Adrenal gland (tissue), 12 donors: Measurements from ENCODE around the gene ZNF428. TPM values are rescaled to one million over a fixed set of nuclear protein-coding genes. Genes with fewer than 3 reads are reported as not detected.
A peak's percentile ranks its signal among the peaks of the same experiment; 100 is the strongest.

Experiments
- DNase-seq, 7 donors: peaks; one replicate each; pipeline ENCODE4 v3.0.0-alpha.2; 2019 to 2020
- H3K27ac ChIP-seq, 5 donors: fragments of 200-600 bp; sonication (generic) in 4 of 5; 1 replicate in 3 of 5; 2 replicates in 2 of 5; pipeline versions ENCODE4 v1.5.1 to v1.8.0; 2016 to 2020; ENCODE audit warnings: mild to moderate bottlenecking in 1 of 5
- H3K27me3 ChIP-seq: fragments of 200-600 bp; 2 replicates; pipeline ENCODE4 v1.8.0; 2021
- H3K36me3 ChIP-seq, 2 donors: fragments of 200-600 bp; replicated peaks in 1 of 2; 1 replicate in 1 of 2; 2 replicates in 1 of 2; pipeline versions ENCODE4 v1.5.1 to v1.8.0; 2018 to 2022
- H3K4me1 ChIP-seq, 2 donors: fragments of 200-600 bp; replicated peaks in 1 of 2; 1 replicate in 1 of 2; 2 replicates in 1 of 2; pipeline versions ENCODE4 v1.5.1 to v1.8.0; 2018 to 2021
- H3K4me3 ChIP-seq, 4 donors: fragments of 200-600 bp; sonication (generic) in 3 of 4; one replicate each; pipeline ENCODE4 v1.5.1; 2016 to 2018
- H3K9me3 ChIP-seq, 3 donors: fragments of 200-600 bp; sonication (generic) in 1 of 3; replicated peaks in 1 of 3; 1 replicate in 2 of 3; 2 replicates in 1 of 3; pipeline versions ENCODE4 v1.5.1 to v1.8.0; 2016 to 2021
- CTCF ChIP-seq, 6 experiments: fragments of 450-650 bp in 4 of 6; fragments of 200-600 bp in 2 of 6; sonication (generic) in 1 of 6; IDR thresholded peaks; 1 replicate in 5 of 6; 2 replicates in 1 of 6; pipeline versions ENCODE4 v1.5.1 to v1.8.0; 2016 to 2021; ENCODE audit warnings: antibody characterized with exemption in 6 of 6, mild to moderate bottlenecking in 2 of 6, moderate library complexity in 1 of 6
- POLR2A ChIP-seq, 2 donors: fragments of 450-650 bp; IDR thresholded peaks; one replicate each; pipeline ENCODE4 v1.6.1; 2017; ENCODE audit warnings: antibody characterized with exemption in 2 of 2, mild to moderate bottlenecking in 2 of 2, moderate library complexity in 1 of 2
- WGBS, 4 donors: extraction: QIAGEN DNeasy Blood & Tissue Kit in 2 of 4; methylation state at CpG; one replicate each; pipeline versions ENCODE4 v1.1.5 to v1.1.7; 2013 to 2017; 5-methylcytosine and 5-hydroxymethylcytosine counted together
- intact Hi-C, 2 donors: fragments of 100-400 bp; cut with DNase I; formaldehyde crosslinking; loops; one replicate each; pipeline versions ENCODE4 v1.14.1 to v1.15.0; 2022 to 2023
- polyA plus RNA-seq, 3 donors: library from polyadenylated mRNA; stranded (reverse); fragments of 200-250 nt in 2 of 3; fragments of 350-450 nt in 1 of 3; fragmentation: Illumina TruSeq in 1 of 3; extraction: RNeasy Lipid Tissue Mini Kit (QIAGEN cat#74804) in 1 of 3; gene quantifications; one replicate each; pipeline ENCODE4 v1.2.3, GENCODE V29; 2013 to 2014
- small RNA-seq, 2 donors: library from RNA; depleted of rRNA; stranded (forward); fragments of <200 nt; gene quantifications; one replicate each; pipeline ENCODE3, GENCODE V24; 2016
- total RNA-seq, 9 donors: library from RNA; depleted of rRNA in 4 of 9; stranded (reverse); fragments of >200 nt in 4 of 9; fragments of 120-200 nt in 1 of 9; fragmentation: NEBNext Ultra II Directional in 1 of 9; extraction: Animal tissue kit (Norgen Biotek cat#: 25700) in 1 of 9; gene quantifications; one replicate each; pipeline versions ENCODE4 v1.1.0 to v1.2.4, GENCODE V29; 2013 to 2023
- donor health status: healthy with polysubstance abuse.
- donor health status: Bipolar disorder and iron deficiency.
- donor health status: DM: yes; HTN: yes; CAD: no.
- donor health status: DM: no; HTN: no; CAD: no.
- donor health status: DM: no; HTN: no; CAD: no.
- donor health status: DM: yes; HTN: yes; CAD: no.

ZNF428 gene
- total and polyA plus RNA-seq, 12 donors: 10.3 to 214 (median 58.8) TPM

- peak overlapping the region in 2 of 5 donors; percentile 65 to 92 for H3K27ac ChIP-seq
- H3K27me3 ChIP-seq: no peaks in the 10 kb centered on the region
- TF ChIP-seq CTCF (IDR thresholded peaks at IDR 0.05) (no peak), POLR2A (IDR thresholded peaks at IDR 0.05) (no peak)
- H3K4me3 ChIP-seq: no peak overlapping the region
- WGBS, 4 donors: 89 to 94% (median 92%) methylated on average over 10 to 12 of the region's 12 CpGs
- H3K9me3 ChIP-seq: no peaks in the 10 kb centered on the region
- peaks cover 17 to 27% of the 10 kb centered on the region in 2 donors for H3K4me1 ChIP-seq
- no peak for DNase-seq
- peaks cover 0 to 5% of the 10 kb centered on the region in 2 donors for H3K36me3 ChIP-seq
- intact Hi-C loops: no loop called here
Observed at GRCh38 chr19:43561139-43561970, 58.1 kb downstream of the ZNF428 start.

- Histone ChIP-seq H3K27me3 (no peaks in the 10 kb centered on the region), H3K9me3 (no peaks in the 10 kb centered on the region), H3K27ac (peak overlapping the region in 2 of 5 donors; percentile 65 to 92), H3K4me1 (peaks cover 17 to 27% of the 10 kb centered on the region in 2 donors), H3K4me3 (no peak overlapping the region), H3K36me3 (peaks cover 0 to 7% of the 10 kb centered on the region in 2 donors)
- intact Hi-C loops: no loop called here
- peak in 2 of 7 donors; percentile 25 to 42 for DNase-seq
- 56 to 70% (median 67%) methylated on average over 2 to 6 of the region's 6 CpGs for WGBS, 4 donors
- TF ChIP-seq POLR2A (IDR thresholded peaks at IDR 0.05) (no peak), CTCF (IDR thresholded peaks at IDR 0.05) (no peak)
Observed at GRCh38 chr19:43560687-43561086, 58.7 kb downstream of the ZNF428 start.

Small RNAs within 50 kb of the gene (small RNA-seq; reads per million reads assigned to genes)
- gene RN7SL368P: 0 reads per million in 2 donors

Other genes starting within 250 kb of the ZNF428 start
- not detected for gene TEX101, start 204.7 kb downstream of the ZNF428 start, total RNA-seq
- not detected for gene TEX101, start 204.7 kb downstream of the ZNF428 start, polyA plus RNA-seq
- gene LYPD3, start 154.0 kb downstream of the ZNF428 start, total RNA-seq: 1 to 10 TPM in 5 of 9 donors, under 1 TPM in 4; 0.18 to 1.9 (median 1.1) TPM
- under 1 TPM; 0.48 to 0.73 (median 0.57) TPM for gene LYPD3, start 154.0 kb downstream of the ZNF428 start, polyA plus RNA-seq
- gene PHLDB3, start 114.9 kb downstream of the ZNF428 start, total RNA-seq: 10 to 100 TPM in 8 of 9 donors, 1 to 10 TPM in 1; 3.5 to 30.7 (median 16.2) TPM
- gene PHLDB3, start 114.9 kb downstream of the ZNF428 start, polyA plus RNA-seq: 10 to 100 TPM in 2 of 3 donors, 1 to 10 TPM in 1; 1.7 to 54.5 (median 33.7) TPM
- gene ETHE1, start 92.4 kb downstream of the ZNF428 start, total RNA-seq: 10 to 100 TPM; 15.9 to 78.7 (median 36.5) TPM
- gene ETHE1, start 92.4 kb downstream of the ZNF428 start, polyA plus RNA-seq: 10 to 100 TPM; 18.2 to 20.0 (median 18.4) TPM
- gene ZNF575, start 86.4 kb downstream of the ZNF428 start, total RNA-seq: 1 to 10 TPM in 3 of 9 donors, under 1 TPM in 4, not detected in 2; 0.22 to 2.9 (median 0.42) TPM
- 1 to 10 TPM in 2 of 3 donors, under 1 TPM in 1; 0.53 to 2.2 (median 1.2) TPM for gene ZNF575, start 86.4 kb downstream of the ZNF428 start, polyA plus RNA-seq
- gene XRCC1, start 44.1 kb downstream of the ZNF428 start, total RNA-seq: 10 to 100 TPM; 16.6 to 32.2 (median 28.7) TPM
- gene XRCC1, start 44.1 kb downstream of the ZNF428 start, polyA plus RNA-seq: 10 to 100 TPM; 15.7 to 37.2 (median 31.1) TPM
- gene PINLYP, start 43.8 kb downstream of the ZNF428 start, total RNA-seq: 10 to 100 TPM in 1 of 9 donors, 1 to 10 TPM in 6, under 1 TPM in 1, not detected in 1; 0.61 to 11.0 (median 3.0) TPM
- 10 to 100 TPM in 2 of 3 donors, 1 to 10 TPM in 1; 4.3 to 16.0 (median 12.4) TPM for gene PINLYP, start 43.8 kb downstream of the ZNF428 start, polyA plus RNA-seq
- gene IRGQ, start 23.5 kb downstream of the ZNF428 start, total RNA-seq: 10 to 100 TPM; 14.0 to 57.9 (median 23.8) TPM
- gene IRGQ, start 23.5 kb downstream of the ZNF428 start, polyA plus RNA-seq: 10 to 100 TPM in 1 of 3 donors, 1 to 10 TPM in 2; 7.0 to 12.8 (median 7.4) TPM
- 100 to 1,000 TPM in 1 of 9 donors, 10 to 100 TPM in 8; 15.2 to 114 (median 25.5) TPM for gene ZNF576, start 23.0 kb downstream of the ZNF428 start, total RNA-seq
- gene ZNF576, start 23.0 kb downstream of the ZNF428 start, polyA plus RNA-seq: 10 to 100 TPM in 2 of 3 donors, 1 to 10 TPM in 1; 9.8 to 13.7 (median 10.8) TPM
- gene SRRM5, start 7.5 kb downstream of the ZNF428 start, total RNA-seq: under 1 TPM in 6 of 9 donors, not detected in 3; 0.15 to 0.43 (median 0.18) TPM
- gene SRRM5, start 7.5 kb downstream of the ZNF428 start, polyA plus RNA-seq: 1 to 10 TPM in 2 of 3 donors, under 1 TPM in 1; 0.53 to 4.7 (median 1.2) TPM
- 10 to 100 TPM; 16.6 to 53.9 (median 38.6) TPM for gene CADM4, start 20.2 kb upstream of the ZNF428 start, total RNA-seq
- gene CADM4, start 20.2 kb upstream of the ZNF428 start, polyA plus RNA-seq: 10 to 100 TPM; 21.7 to 92.7 (median 41.4) TPM
- gene PLAUR, start 50.5 kb upstream of the ZNF428 start, total RNA-seq: 10 to 100 TPM in 6 of 9 donors, 1 to 10 TPM in 3; 4.5 to 25.9 (median 12.1) TPM
- gene PLAUR, start 50.5 kb upstream of the ZNF428 start, polyA plus RNA-seq: 10 to 100 TPM in 2 of 3 donors, 1 to 10 TPM in 1; 6.3 to 16.3 (median 14.5) TPM
- gene IRGC, start 96.4 kb upstream of the ZNF428 start, total RNA-seq: not detected
- gene IRGC, start 96.4 kb upstream of the ZNF428 start, polyA plus RNA-seq: not detected
- gene SMG9, start 135.3 kb upstream of the ZNF428 start, total RNA-seq: 10 to 100 TPM; 19.4 to 58.5 (median 34.4) TPM
- gene SMG9, start 135.3 kb upstream of the ZNF428 start, polyA plus RNA-seq: 10 to 100 TPM; 39.9 to 63.2 (median 51.6) TPM
- 1 to 10 TPM in 3 of 9 donors, under 1 TPM in 6; 0.22 to 2.9 (median 0.52) TPM for gene KCNN4, start 161.3 kb upstream of the ZNF428 start, total RNA-seq
- gene KCNN4, start 161.3 kb upstream of the ZNF428 start, polyA plus RNA-seq: 10 to 100 TPM in 1 of 3 donors, 1 to 10 TPM in 1, under 1 TPM in 1; 0.48 to 13.0 (median 3.2) TPM
- 1 to 10 TPM in 5 of 9 donors, under 1 TPM in 3, not detected in 1; 0.35 to 3.0 (median 1.2) TPM for gene LYPD5, start 182.8 kb upstream of the ZNF428 start, total RNA-seq
- gene LYPD5, start 182.8 kb upstream of the ZNF428 start, polyA plus RNA-seq: under 1 TPM; 0.32 to 0.55 (median 0.40) TPM
- gene ZNF283, start 207.7 kb upstream of the ZNF428 start, total RNA-seq: 10 to 100 TPM in 4 of 9 donors, 1 to 10 TPM in 5; 2.8 to 24.1 (median 8.2) TPM
- 1 to 10 TPM; 2.4 to 5.5 (median 5.0) TPM for gene ZNF283, start 207.7 kb upstream of the ZNF428 start, polyA plus RNA-seq